Astrocyte (in vitro differentiated cells and primary cell): ENCODE results near the gene NIPAL3. TPM values are rescaled to one million over a fixed set of nuclear protein-coding genes. Genes with fewer than 3 reads are reported as not detected.

Source experiments
- DNase-seq: peaks from one replicate; pipeline ENCODE4 v3.0.0-alpha.2; 2010; ENCODE audit warnings: low read depth
- FAIRE-seq: peaks from 2 replicates; lab custom pipeline; 2011; peaks lifted over from hg19 to GRCh38; lab: Jason Lieb, UNC
- H2AFZ ChIP-seq: 2 replicates; pipeline ENCODE4 v1.6.0; 2012; ENCODE audit warnings: low read depth, low read length, inconsistent platforms
- H3K27ac ChIP-seq: 2 replicates; pipeline ENCODE4 v1.5.1; 2011; ENCODE audit warnings: low read depth, low read length, inconsistent platforms
- H3K27me3 ChIP-seq: 2 replicates; pipeline ENCODE4 v1.6.0; 2011; ENCODE audit warnings: low read length, inconsistent platforms; ENCODE audit not compliant: insufficient read depth
- H3K36me3 ChIP-seq: 2 replicates; pipeline ENCODE4 v1.5.1; 2011; ENCODE audit warnings: low read length, inconsistent platforms; ENCODE audit not compliant: insufficient read depth
- H3K4me1 ChIP-seq: 2 replicates; pipeline ENCODE4 v1.5.1; 2011; ENCODE audit warnings: low read length, inconsistent platforms; ENCODE audit not compliant: insufficient read depth
- H3K4me2 ChIP-seq: 2 replicates; pipeline ENCODE4 v1.6.0; 2012; ENCODE audit warnings: low read length, inconsistent platforms
- H3K4me3 ChIP-seq: 2 replicates; pipeline ENCODE4 v1.5.1; 2011; ENCODE audit warnings: low read depth, mild to moderate bottlenecking, low read length, inconsistent platforms; ENCODE audit not compliant: insufficient read depth
- H3K79me2 ChIP-seq: 2 replicates; pipeline ENCODE4 v1.6.0; 2012; ENCODE audit warnings: mild to moderate bottlenecking, low read length, inconsistent platforms; ENCODE audit not compliant: insufficient read depth
- H3K9ac ChIP-seq: 2 replicates; pipeline ENCODE4 v1.6.0; 2012; ENCODE audit warnings: mild to moderate bottlenecking, low read length, inconsistent platforms
- H3K9me3 ChIP-seq: 2 replicates; pipeline ENCODE4 v1.5.1; 2012; ENCODE audit warnings: low read depth, mild to moderate bottlenecking, low read length, inconsistent platforms; ENCODE audit not compliant: insufficient read depth
- H4K20me1 ChIP-seq: 2 replicates; pipeline ENCODE4 v1.6.0; 2012; ENCODE audit warnings: low read length, inconsistent platforms; ENCODE audit not compliant: insufficient read depth
- H3K27ac Mint-ChIP-seq: one replicate; pipeline ENCODE4 v1.8.0; 2021; ENCODE audit warnings: mild to moderate bottlenecking, mixed read lengths; ENCODE audit not compliant: unreplicated experiment
- H3K27me3 Mint-ChIP-seq: one replicate; pipeline ENCODE4 v1.8.0; 2021; ENCODE audit warnings: low read depth, mixed read lengths; ENCODE audit not compliant: unreplicated experiment
- H3K36me3 Mint-ChIP-seq: one replicate; pipeline ENCODE4 v1.8.0; 2021; ENCODE audit warnings: low read depth, mixed read lengths; ENCODE audit not compliant: unreplicated experiment
- H3K4me1 Mint-ChIP-seq: one replicate; pipeline ENCODE4 v1.8.0; 2021; ENCODE audit warnings: low read depth, mixed read lengths; ENCODE audit not compliant: unreplicated experiment
- H3K4me3 Mint-ChIP-seq: one replicate; pipeline ENCODE4 v1.8.0; 2021; ENCODE audit warnings: mild to moderate bottlenecking, moderate library complexity, mixed read lengths; ENCODE audit not compliant: unreplicated experiment
- H3K9me3 Mint-ChIP-seq: one replicate; pipeline ENCODE4 v1.8.0; 2021; ENCODE audit warnings: mild to moderate bottlenecking, mixed read lengths; ENCODE audit not compliant: unreplicated experiment
- EZH2 ChIP-seq: IDR thresholded peaks from 2 replicates; pipeline ENCODE4 v1.6.1; 2012; ENCODE audit warnings: mild to moderate bottlenecking, low read length, inconsistent platforms; ENCODE audit not compliant: insufficient read depth
- total RNA-seq: library from RNA; stranded (reverse); gene quantifications from 2 replicates; pipeline ENCODE4 v1.2.1, GENCODE V29; 2021
- TF ChIP-seq, protein P1 (sequence below): IDR thresholded peaks from 2 replicates; pipeline ENCODE4 v1.5.1; 2011; ENCODE audit warnings: low read depth, mild to moderate bottlenecking, inconsistent platforms, low read length, moderate library complexity; ENCODE audit not compliant: insufficient read depth

The NIPAL3 gene
- total RNA-seq, 1 donor from 2014 or later: 47.2 TPM

GRCh38 chr1:24502065-24502708 is 86.6 kb downstream of the NIPAL3 start:
- H4K20me1 ChIP-seq: peaks cover 6% of the 10 kb centered on the region
- Mint-ChIP-seq H3K36me3 (no peaks in the 10 kb centered on the region), H3K27ac (peak overlapping the region; percentile 56), H3K27me3 (peaks cover 6% of the 10 kb centered on the region), H3K4me1 (peaks cover 2% of the 10 kb centered on the region), H3K9me3 (no peaks in the 10 kb centered on the region), H3K4me3 (peak overlapping the region; percentile 89)
- H3K4me3 ChIP-seq: peak overlapping the region; percentile 78
- H2AFZ ChIP-seq: peak overlapping the region; percentile 88
- peak overlapping the region; percentile 87 for H3K9ac ChIP-seq
- peaks cover 11% of the 10 kb centered on the region for H3K4me1 ChIP-seq
- H3K9me3 ChIP-seq: no peaks in the 10 kb centered on the region
- H3K4me2 ChIP-seq: peak overlapping the region; percentile 94
- H3K36me3 ChIP-seq: no peaks in the 10 kb centered on the region
- no peaks in the 10 kb centered on the region for H3K27me3 ChIP-seq
- peak overlapping the region; percentile 57 for H3K27ac ChIP-seq
- TF ChIP-seq EZH2: no peak
- TF ChIP-seq, protein P1, sequence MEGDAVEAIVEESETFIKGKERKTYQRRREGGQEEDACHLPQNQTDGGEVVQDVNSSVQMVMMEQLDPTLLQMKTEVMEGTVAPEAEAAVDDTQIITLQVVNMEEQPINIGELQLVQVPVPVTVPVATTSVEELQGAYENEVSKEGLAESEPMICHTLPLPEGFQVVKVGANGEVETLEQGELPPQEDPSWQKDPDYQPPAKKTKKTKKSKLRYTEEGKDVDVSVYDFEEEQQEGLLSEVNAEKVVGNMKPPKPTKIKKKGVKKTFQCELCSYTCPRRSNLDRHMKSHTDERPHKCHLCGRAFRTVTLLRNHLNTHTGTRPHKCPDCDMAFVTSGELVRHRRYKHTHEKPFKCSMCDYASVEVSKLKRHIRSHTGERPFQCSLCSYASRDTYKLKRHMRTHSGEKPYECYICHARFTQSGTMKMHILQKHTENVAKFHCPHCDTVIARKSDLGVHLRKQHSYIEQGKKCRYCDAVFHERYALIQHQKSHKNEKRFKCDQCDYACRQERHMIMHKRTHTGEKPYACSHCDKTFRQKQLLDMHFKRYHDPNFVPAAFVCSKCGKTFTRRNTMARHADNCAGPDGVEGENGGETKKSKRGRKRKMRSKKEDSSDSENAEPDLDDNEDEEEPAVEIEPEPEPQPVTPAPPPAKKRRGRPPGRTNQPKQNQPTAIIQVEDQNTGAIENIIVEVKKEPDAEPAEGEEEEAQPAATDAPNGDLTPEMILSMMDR: no peak
- peaks cover 4% of the 10 kb centered on the region for H3K79me2 ChIP-seq
- no peak for FAIRE-seq
- peak; percentile 44 for DNase-seq

DNA sequence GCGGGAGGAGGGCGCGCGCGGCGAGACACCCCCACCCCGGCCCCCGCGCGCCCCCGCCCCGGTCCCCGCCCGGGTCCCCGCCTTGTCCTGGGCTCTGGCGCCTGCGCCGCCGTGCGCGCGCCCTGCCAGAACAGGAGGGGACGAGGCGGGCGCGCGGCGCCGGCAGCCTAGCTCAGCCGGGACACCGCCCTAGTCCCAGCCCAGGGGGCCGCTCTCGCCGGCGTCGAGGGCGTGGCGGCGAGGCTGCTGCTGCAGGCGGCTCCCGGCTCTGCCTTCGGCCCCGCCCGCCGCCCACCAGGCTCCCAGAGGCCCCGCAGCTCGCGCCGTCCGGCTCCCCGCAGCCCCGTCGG is 87.1 kb downstream of the NIPAL3 start, which contains the start of gene RCAN3:
RCAN3 (plus strand) TSS at position 128 of the 350 bp plus-strand sequence. CDS start 11,537 bp downstream, outside the sequence.
- peaks cover 2% of the 10 kb centered on the region for H3K4me1 Mint-ChIP-seq
- Histone ChIP-seq H3K27me3 (no peaks in the 10 kb centered on the region), H3K36me3 (no peaks in the 10 kb centered on the region), H3K4me2 (peak within 1 kb of the TSS; percentile 95), H2AFZ (peak within 1 kb of the TSS; percentile 88), H3K4me3 (peak within 1 kb of the TSS; percentile 79), H3K9ac (peak within 1 kb of the TSS; percentile 87), H3K79me2 (peaks cover 4% of the 10 kb centered on the region), H3K27ac (peak within 1 kb of the TSS; percentile 57), H3K4me1 (peaks cover 11% of the 10 kb centered on the region), H4K20me1 (peaks cover 6% of the 10 kb centered on the region), H3K9me3 (no peaks in the 10 kb centered on the region)
- peak within 1 kb of the TSS; percentile 73 for H3K27ac Mint-ChIP-seq
- H3K9me3 Mint-ChIP-seq: no peaks in the 10 kb centered on the region
- TF ChIP-seq, protein P1: no peak
- TF ChIP-seq EZH2: no peak
- H3K36me3 Mint-ChIP-seq: no peaks in the 10 kb centered on the region
- H3K27me3 Mint-ChIP-seq: peaks cover 3% of the 10 kb centered on the region
- DNase-seq (peak; percentile 67), FAIRE-seq (no peak)
- peak within 1 kb of the TSS; percentile 92 for H3K4me3 Mint-ChIP-seq
